GM12878 (cell line): ENCODE data around the gene PACS1. TPM values are rescaled to one million over a fixed set of nuclear protein-coding genes. Genes with fewer than 3 reads are reported as not detected.

Source experiments
- ATAC-seq: fragments of 200-7000 bp; cut with Tn5 transposase; 3 replicates; pipeline ENCODE4 v1.9.1; 2020; ENCODE audit warnings: mild to moderate bottlenecking, moderate library complexity
- BruUV-seq: library from RNA; stranded (reverse); fragments of 400-500 nt; replicated peaks from 2 replicates; lab custom pipeline; 2021; lab: Mats Ljungman, UMichigan
- CTCF ChIA-PET: fragments of 300-600 bp; sonication (Branson Sonifier 250); formaldehyde crosslinking; extraction: SDS; loops from one replicate; lab custom pipeline; 2021; ENCODE audit warnings: inconsistent platforms; lab: Yijun Ruan, JAX
- POLR2A ChIA-PET: fragments of 350-600 bp; formaldehyde crosslinking; extraction: SDS; loops from one replicate; lab custom pipeline; 2021; ENCODE audit warnings: inconsistent platforms; lab: Charles Lee
- RAD21 ChIA-PET: fragments of 300-600 bp; sonication (Branson Sonifier 250); formaldehyde crosslinking; loops from one replicate; lab custom pipeline; 2023; ENCODE audit warnings: antibody characterized with exemption; ENCODE audit not compliant: unreplicated experiment; lab: Charles Lee
- SMC1A ChIA-PET: fragments of 300-600 bp; sonication (Branson Sonifier 250); formaldehyde crosslinking; loops from one replicate; lab custom pipeline; 2023; ENCODE audit not compliant: unreplicated experiment, uncharacterized antibody; lab: Charles Lee
- DNase-seq: peaks from one replicate; pipeline ENCODE4 v3.0.0-alpha.2; 2011; ENCODE audit warnings: low read depth, low spot score
- FAIRE-seq: peaks from 3 replicates; lab custom pipeline; 2011; peaks lifted over from hg19 to GRCh38; lab: Jason Lieb, UNC
- H2AFZ ChIP-seq: 2 replicates; pipeline ENCODE4 v1.6.0; 2011; ENCODE audit warnings: low read depth, low read length, control low read depth; ENCODE audit not compliant: control insufficient read depth
- H3K27ac ChIP-seq: 2 replicates; pipeline ENCODE4 v1.5.1; 2011; ENCODE audit warnings: control low read depth; ENCODE audit not compliant: control insufficient read depth, insufficient read depth
- H3K27me3 ChIP-seq, 2 experiments: replicated peaks in 1 of 2; 2 replicates each; pipeline versions ENCODE4 v1.6.0 to v1.6.1; 2011; ENCODE audit warnings: low read length in 1 of 2; ENCODE audit not compliant: control insufficient read depth in 2 of 2, insufficient read depth in 2 of 2
- H3K36me3 ChIP-seq, 2 experiments: 2 replicates each; pipeline ENCODE4 v1.5.1; 2011; ENCODE audit warnings: low read length in 1 of 2; ENCODE audit not compliant: control insufficient read depth in 2 of 2, insufficient read depth in 2 of 2
- H3K4me1 ChIP-seq: 2 replicates; pipeline ENCODE4 v1.6.1; 2011; ENCODE audit warnings: mild to moderate bottlenecking, low read length, moderate library complexity, mixed read lengths; ENCODE audit not compliant: control insufficient read depth, insufficient read depth
- H3K4me2 ChIP-seq: 2 replicates; pipeline ENCODE4 v1.6.0; 2011; ENCODE audit warnings: control low read depth; ENCODE audit not compliant: control insufficient read depth, insufficient read depth
- H3K4me3 ChIP-seq: fragments of 200-600 bp; sonication (generic); 2 replicates; pipeline ENCODE4 v1.5.1; 2016
- H3K79me2 ChIP-seq: 2 replicates; pipeline ENCODE4 v1.6.0; 2011; ENCODE audit warnings: low read length; ENCODE audit not compliant: control insufficient read depth, insufficient read depth
- H3K9ac ChIP-seq: 2 replicates; pipeline ENCODE4 v1.8.0; 2011; ENCODE audit warnings: low read length, control low read depth, mixed read lengths; ENCODE audit not compliant: control insufficient read depth, insufficient read depth
- H3K9me3 ChIP-seq: replicated peaks from 3 replicates; pipeline ENCODE4 v1.5.1; 2011; ENCODE audit warnings: mild to moderate bottlenecking, low read length; ENCODE audit not compliant: control insufficient read depth, insufficient read depth
- H4K20me1 ChIP-seq: 2 replicates; pipeline ENCODE4 v1.6.0; 2011; ENCODE audit not compliant: control insufficient read depth, insufficient read depth
- BHLHE40 ChIP-seq, 2 experiments: fragments of 450-650 bp in 1 of 2; IDR thresholded peaks; 2 replicates each; pipeline ENCODE4 v1.6.1; 2011 to 2017; ENCODE audit warnings: low read depth in 2 of 2, borderline replicate concordance in 1 of 2, improper control_type of control experiment in 1 of 2, low read length in 1 of 2, mild to moderate bottlenecking in 1 of 2
- EGR1 ChIP-seq, 2 experiments: IDR thresholded peaks; 1 replicate in 1 of 2; 2 replicates in 1 of 2; pipeline ENCODE4 v1.6.1; 2011 to 2012; ENCODE audit warnings: low read depth in 2 of 2, low read length in 2 of 2, borderline replicate concordance in 1 of 2, mild to moderate bottlenecking in 1 of 2, moderate library complexity in 1 of 2
- KDM1A ChIP-seq: fragments of 200-600 bp; sonication (generic); IDR thresholded peaks from 2 replicates; pipeline ENCODE4 v1.6.1; 2016; ENCODE audit warnings: borderline replicate concordance
- MLLT1 ChIP-seq: fragments of 450-650 bp; IDR thresholded peaks from 2 replicates; pipeline ENCODE4 v1.6.1; 2016; ENCODE audit warnings: mild to moderate bottlenecking
- POU2F2 ChIP-seq: IDR thresholded peaks from 3 replicates; pipeline ENCODE4 v1.6.1; 2011; ENCODE audit warnings: low read depth, mild to moderate bottlenecking, low read length, borderline replicate concordance
- RAD21 ChIP-seq: IDR thresholded peaks from 2 replicates; pipeline ENCODE4 v1.6.1; 2011; ENCODE audit warnings: mild to moderate bottlenecking, low read depth, low read length, moderate library complexity; ENCODE audit not compliant: insufficient read depth
- RBBP5 ChIP-seq: fragments of 200-600 bp; sonication (generic); conservative IDR thresholded peaks from 2 replicates; pipeline ENCODE4 v1.6.1; 2016
- YY1 ChIP-seq: IDR thresholded peaks from 2 replicates; pipeline ENCODE4 v1.6.1; 2011; ENCODE audit warnings: low read depth, mild to moderate bottlenecking, low read length
- ZBTB33 ChIP-seq: fragments of 450-650 bp; IDR thresholded peaks from 2 replicates; pipeline ENCODE4 v1.6.1; 2017; ENCODE audit warnings: mild to moderate bottlenecking
- ZNF274 ChIP-seq: IDR thresholded peaks from one replicate; pipeline ENCODE4 v1.8.0; 2011; ENCODE audit not compliant: insufficient read length, insufficient read depth
- ZNF687 ChIP-seq: fragments of 450-650 bp; IDR thresholded peaks from 2 replicates; pipeline ENCODE4 v1.6.1; 2017; ENCODE audit warnings: mild to moderate bottlenecking, moderate library complexity
- WGBS: methylation state at CpG from one replicate; pipeline ENCODE4 v1.1.6; 2016; ENCODE audit warnings: low lambda C conversion rate; ENCODE audit not compliant: insufficient replicate concordance, insufficient coverage; ENCODE audit errors: missing lambda C conversion rate; 5-methylcytosine and 5-hydroxymethylcytosine counted together
- in situ Hi-C: fragments of 300-500 bp; cut with MboI; formaldehyde crosslinking; loops from 9 replicates; pipeline ENCODE4 v1.14.3; 2018; ENCODE audit warnings: mixed read lengths
- intact Hi-C: fragments of 100-400 bp; cut with micrococcal nuclease; formaldehyde crosslinking; loops from one replicate; pipeline ENCODE4 v1.14.2; 2022; ENCODE audit not compliant: unreplicated experiment
- polyA plus RNA-seq, 11 experiments: library from polyadenylated mRNA; depleted of rRNA in 4 of 11; unstranded in 6 of 11; stranded (reverse) in 5 of 11; fragments of >200 nt; fragmentation: Nextera tagmentation in 4 of 11; fragmentation: Illumina TruSeq in 1 of 11; extraction: Ambion mirVana in 4 of 11; extraction: Trizol in 1 of 11; gene quantifications; 1 replicate in 1 of 11; 2 replicates in 10 of 11; pipeline versions ENCODE4 v1.2.1 to v1.2.3, GENCODE V29; 2011 to 2016; ENCODE audit warnings: inconsistent platforms in 2 of 11, missing spikeins in 2 of 11, low read depth in 1 of 11
- total RNA-seq, 4 experiments: library from RNA; depleted of rRNA in 3 of 4; stranded (reverse); fragments of >200 nt in 3 of 4; fragmentation: Illumina TruSeq in 1 of 4; extraction: Trizol in 1 of 4; gene quantifications; 2 replicates each; pipeline versions ENCODE4 v1.2.1 to v1.2.3, GENCODE V29; 2013 to 2021

Gene PACS1
- total and polyA plus RNA-seq, 10 of the 15 experiments (the other 5 are each of a cell fraction or from before 2014, with no cell fraction given), result 1.1 to 74.3 (median 17.9) TPM

- Histone ChIP-seq H3K4me2 (no peak overlapping the region), H2AFZ (peak overlapping the region; percentile 7; the same call in 1 of the 2 replicates), H3K4me3 (no peak overlapping the region), H3K9ac (no peak overlapping the region), H3K4me1 (peaks cover 10% of the 10 kb centered on the region), H3K36me3 (no peaks in the 10 kb centered on the region; a peak in 1 of 4 replicates), H3K9me3 (no peaks in the 10 kb centered on the region), H4K20me1 (no peaks in the 10 kb centered on the region; the same call in none of the 2 replicates), H3K27ac (0 out of 2 replicates have a peak overlapping the region, but pooled peaks have one; percentile 10), H3K27me3 (no peaks in the 10 kb centered on the region), H3K79me2 (peaks cover 3% of the 10 kb centered on the region)
- CTCF ChIA-PET, result interaction anchor here (0.6 to 3.3 kb wide), 10 partner anchors 11 to 931 kb away, joined by 3 to 29 read pairs (median 3); partner anchors contain the start of gene RAB1B
- no TSS peak for BruUV-seq
- peak; percentile 65 for DNase-seq
- intact Hi-C loops, result loop anchor here (1.0 to 2.0 kb wide), 2 partner anchors 14 to 60 kb away; partner anchors contain the start of gene RAB1B
- POLR2A ChIA-PET, result interaction anchor here (0.6 to 1.3 kb wide), 3 partner anchors 10 to 15 kb away, joined by 5 to 7 read pairs (median 5); partner anchors contain the start of gene RAB1B
- peak; percentile 91 for FAIRE-seq
- RAD21 ChIA-PET, result interaction anchor here (0.6 to 2.2 kb wide), 4 partner anchors 10 to 285 kb away, joined by 3 to 11 read pairs (median 4); no protein-coding TSS in a partner anchor
- ATAC-seq, result peak; percentile 95
- WGBS, result 11% methylated on average over 35 of the region's 35 CpGs
- in situ Hi-C loops, result no loop called here
- SMC1A ChIA-PET, result interaction anchor here (0.6 to 3.4 kb wide), 4 partner anchors 15 to 288 kb away, joined by 3 to 10 read pairs (median 6); partner anchors contain the start of gene RAB1B
- TF ChIP-seq MLLT1 (no peak), RBBP5 (no peak), ZNF274 (no peak), ZBTB33 (no peak), ZNF687 (no peak), RAD21 (peak; percentile 42; the same call in 1 of the 2 replicates), EGR1 (IDR thresholded peaks at IDR 0.05; ENCODE audit: borderline replicate concordance in 1 of 2, low read depth in 2 of 2, low read length in 2 of 2) (peak; percentile 8 to 59; a peak in 1 of 3 replicates), POU2F2 (0 out of 3 replicates have a peak, but pooled peaks have one; percentile 25), YY1 (peak; percentile 79), BHLHE40 (IDR thresholded peaks at IDR 0.05; ENCODE audit: borderline replicate concordance in 1 of 2, low read depth in 2 of 2, low read length in 1 of 2) (peak; percentile 70 to 84; a peak in 3 of 4 replicates), KDM1A (no peak)
These were observed 212.7 kb downstream of the PACS1 start for GRCh38 chr11:66282468-66283455.
